GM21717 (cell line): ENCODE measurements around the gene DLG5.

Source experiments
- ATAC-seq: cut with Tn5 transposase; IDR thresholded peaks from one replicate; pipeline ENCODE4 v1.9.1; 2021; ENCODE audit warnings: mild to moderate bottlenecking, moderate library complexity; ENCODE audit not compliant: unreplicated experiment

Gene DLG5

DNA sequence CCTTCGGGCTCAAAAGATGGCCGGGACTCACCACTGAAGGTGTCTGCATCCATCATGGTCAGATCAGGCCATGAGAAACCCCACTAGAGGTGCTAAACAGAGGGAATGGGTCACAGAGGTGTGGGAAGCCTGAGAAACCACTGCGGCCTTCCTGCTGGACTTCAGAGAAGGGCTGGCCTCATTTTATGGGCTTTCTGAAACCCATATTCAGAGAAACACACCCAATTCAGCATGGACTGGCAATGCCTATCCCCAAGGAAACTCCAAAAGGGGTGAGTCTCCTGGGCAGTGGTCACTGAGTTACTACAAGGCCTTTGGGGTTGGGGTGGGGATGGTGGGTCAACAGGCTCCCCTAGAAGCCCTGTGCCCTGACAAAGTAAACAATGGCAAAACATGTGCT lies 58.0 kb downstream of the DLG5 start:
- ATAC-seq: no peak

DNA sequence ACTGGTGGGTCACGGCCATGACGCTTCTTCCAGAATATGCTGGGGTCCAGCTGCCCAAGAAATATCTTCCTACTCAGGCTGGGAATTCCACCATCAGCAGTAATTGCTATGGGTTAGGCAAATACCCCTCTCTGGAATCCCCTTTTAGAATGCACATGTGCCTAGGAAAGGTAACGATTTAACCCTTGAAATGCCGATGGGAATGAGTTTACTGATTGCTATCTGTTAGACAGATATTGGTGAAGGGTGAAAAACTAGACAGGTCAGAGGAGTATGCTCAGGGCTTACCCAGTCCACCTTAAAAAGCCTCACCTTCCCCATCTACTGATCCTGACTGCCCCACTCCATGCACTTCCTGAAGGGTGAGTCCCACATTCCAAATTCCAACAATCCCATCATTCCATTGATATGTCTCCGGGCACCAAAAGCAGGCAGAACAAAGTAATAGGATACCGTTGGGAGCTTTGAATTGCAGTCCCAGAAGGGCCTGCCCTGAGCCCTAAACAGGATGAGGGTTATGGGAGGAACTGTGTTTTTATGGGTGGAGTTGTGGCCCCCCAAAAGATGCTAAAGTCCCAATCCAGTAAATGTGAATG lies 59.3 kb downstream of the DLG5 start:
- ATAC-seq: no peak

DNA sequence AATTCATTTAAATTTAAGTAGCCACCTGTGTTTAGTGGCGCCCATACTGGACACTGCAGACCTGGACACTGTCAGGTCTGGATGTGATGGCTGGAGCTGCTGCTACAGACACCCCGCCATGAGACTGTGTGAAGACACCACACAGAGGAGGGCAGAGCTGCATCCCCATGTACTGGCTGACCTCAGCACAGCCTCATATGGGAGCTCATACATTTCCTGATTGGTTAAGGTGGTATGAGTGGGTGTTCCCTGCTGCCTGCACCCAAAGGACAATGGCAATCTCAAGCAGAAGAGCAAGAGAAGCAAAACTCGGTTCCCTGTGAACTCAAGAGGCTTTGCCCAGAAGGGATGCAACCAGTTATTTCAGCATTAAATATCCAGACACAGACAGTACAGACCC lies 60.0 kb downstream of the DLG5 start:
- ATAC-seq: no peak

DNA sequence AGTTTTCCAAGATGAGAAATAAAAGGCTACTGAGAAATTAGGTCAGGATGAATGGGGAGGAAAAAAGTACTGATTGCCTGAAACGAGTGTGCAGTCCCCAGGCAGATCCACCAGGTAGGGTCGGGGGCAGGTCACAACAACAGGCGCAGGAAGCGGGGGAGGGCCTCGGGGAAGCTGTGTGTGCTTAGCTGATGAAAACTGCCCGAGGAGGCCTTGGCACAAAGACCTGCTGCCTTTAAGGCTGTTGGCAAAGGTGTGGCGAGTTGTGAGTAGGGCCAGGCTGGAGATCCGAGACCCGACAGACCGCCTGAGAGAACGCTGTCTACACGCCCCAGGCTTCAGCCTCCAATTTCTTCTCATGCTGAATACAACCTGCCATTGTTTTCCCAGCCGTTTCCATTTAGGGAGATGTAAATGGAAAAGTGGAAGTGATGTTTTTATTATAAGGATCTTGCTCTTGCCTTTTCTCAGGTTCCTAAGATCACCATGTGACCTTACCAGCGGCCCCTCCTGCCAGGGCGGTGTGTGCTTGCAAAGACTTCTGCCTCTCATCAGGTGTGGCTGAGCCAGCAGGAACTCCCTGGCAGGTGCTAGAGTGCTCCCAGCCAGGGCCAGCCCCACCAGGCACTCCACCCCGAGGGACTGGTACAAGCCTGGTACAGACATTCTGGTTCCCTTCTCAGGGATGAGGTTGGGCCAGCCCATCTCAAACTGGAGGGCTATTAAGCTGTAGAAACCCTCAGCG lies 60.8 kb downstream of the DLG5 start:
- no peak for ATAC-seq

DNA sequence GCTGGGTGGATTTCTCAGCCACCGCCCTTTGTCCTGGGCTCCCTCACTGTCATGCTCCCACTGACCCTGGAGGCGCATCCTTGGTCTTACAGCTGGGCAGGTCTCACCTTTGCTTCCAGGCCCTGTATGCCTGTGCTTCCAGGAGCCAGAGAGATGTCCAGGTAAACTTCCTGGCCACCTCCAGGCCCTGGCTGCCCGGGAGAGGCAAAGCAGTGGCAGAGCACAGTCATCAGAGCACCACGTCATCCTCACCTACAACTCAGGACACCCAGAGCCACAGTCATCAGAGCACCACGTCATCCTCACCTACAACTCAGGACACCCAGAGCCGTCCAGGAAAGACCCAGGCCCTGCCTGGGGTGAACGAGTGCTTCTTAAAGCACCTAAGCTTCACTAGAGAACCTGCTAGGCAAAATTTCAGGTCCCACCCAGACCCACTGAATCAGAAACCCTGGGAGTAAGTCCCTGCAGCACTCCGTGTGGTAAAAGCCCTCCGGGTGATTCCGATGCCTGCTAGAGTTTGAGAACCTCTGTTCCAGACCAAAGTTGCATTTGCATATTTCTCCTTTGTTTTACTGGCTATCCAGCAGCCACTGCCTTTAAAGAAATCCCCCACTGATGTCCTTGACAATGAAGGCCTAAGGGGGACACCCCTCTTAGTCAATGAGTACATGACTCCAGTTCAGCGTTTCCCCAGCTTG lies 62.3 kb downstream of the DLG5 start:
- ATAC-seq: no peak

DNA sequence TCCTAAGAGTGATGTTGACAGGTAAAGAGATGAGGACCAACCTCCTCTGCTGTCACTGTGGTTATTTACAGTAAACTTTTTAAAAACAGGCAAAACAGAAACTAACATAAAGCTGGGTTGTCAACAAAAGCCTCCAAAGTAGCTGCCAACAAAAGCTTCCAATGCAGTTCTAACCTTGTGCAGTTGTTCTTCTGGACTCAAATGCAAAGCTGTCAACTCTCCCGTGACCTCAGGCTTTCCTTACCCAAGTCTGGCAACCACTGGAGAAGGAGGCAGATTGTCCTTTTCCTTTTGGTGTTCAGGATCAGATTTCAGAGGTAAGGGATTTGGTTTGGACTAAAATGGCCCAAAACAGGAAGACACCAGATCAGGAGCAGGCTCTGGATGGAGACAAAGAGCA lies 63.1 kb downstream of the DLG5 start:
- ATAC-seq: no peak

DNA sequence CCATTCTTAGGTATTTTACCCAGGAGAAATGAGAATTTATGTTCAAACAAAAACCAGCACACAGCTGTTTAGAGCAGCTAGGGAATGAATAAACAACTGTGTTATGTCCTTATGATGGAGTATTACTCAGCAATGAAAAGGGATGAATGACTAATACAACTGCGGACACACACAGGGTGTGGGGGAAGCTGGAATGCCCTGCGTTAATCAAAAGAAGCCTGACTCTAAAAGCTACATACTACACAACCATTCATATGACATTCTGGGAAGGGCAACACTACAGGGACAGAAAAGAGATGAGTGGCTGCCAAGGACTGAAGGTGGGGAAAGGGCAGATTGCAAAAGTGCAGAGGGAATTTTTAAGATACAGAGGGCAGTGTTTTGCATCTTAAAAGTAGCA lies 64.0 kb downstream of the DLG5 start:
- ATAC-seq: no peak

DNA sequence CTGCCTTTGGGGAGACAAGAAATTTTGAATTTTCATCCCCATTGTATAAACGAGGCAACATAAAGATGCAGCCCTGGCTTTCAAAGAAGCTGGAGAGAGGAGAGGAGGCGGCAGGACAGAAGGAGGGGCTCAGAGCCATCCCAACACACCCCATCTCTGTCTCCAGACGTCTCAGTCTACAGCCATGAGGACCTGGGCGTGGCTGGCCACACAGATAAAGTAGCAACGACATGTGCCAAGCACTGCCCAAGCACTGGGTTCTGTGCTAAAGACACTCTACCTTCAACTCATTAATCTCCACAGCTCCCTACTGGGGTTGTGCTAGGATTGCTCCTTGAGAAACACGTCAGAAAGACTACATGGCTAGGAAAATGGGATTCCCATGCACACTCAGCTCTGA lies 65.2 kb downstream of the DLG5 start:
- ATAC-seq: no peak

DNA sequence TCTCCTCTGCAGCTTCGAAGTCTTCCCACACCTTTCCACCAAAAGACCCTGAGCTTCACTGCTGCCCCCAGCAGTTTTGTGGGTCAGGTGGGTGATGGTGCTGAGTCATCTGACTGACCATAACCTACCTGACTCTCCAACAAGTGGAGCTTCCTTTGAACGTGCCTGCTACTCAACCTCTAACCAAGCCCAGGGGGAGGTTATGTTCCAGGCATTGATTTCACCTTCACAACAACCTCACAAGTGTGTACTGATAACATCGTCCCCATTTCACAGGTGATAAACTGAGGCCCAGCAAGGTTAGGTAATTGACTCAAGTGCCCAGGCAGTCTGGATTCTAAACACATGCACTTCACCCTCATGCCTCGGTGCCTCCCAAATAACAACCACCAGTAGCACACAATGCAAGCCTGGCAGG lies 66.7 kb downstream of the DLG5 start:
- no peak for ATAC-seq

DNA sequence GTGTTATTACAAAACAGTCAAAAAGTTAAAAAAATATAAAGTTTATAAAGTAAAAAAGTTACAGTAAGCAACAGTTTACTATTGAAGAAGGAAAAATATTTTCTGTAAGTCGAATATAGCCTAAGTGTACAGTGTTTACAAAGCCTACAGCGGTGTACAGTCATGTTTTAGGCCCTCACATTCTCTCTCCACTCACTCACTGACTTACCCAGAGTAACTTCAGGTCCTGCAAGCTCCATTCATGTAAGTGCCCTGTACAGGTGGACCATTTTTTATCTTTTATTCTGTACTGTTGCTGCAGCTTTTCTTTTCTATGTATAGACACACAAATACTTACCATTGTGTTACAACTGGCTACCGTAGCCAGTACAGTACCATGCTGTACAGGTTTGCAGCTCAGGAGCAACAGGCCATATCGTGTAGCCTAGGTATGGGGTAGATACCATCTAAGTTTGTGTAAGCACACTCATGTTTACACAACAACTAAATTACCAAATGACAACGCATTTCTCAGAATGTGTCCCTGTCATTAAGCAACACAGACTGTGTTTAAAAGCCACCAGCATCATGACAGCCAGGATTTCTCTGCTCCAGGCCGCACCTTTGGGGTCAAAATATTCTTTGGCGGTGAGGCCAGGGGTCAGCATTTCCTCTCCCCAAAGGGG lies 67.2 kb downstream of the DLG5 start:
- no peak for ATAC-seq

DNA sequence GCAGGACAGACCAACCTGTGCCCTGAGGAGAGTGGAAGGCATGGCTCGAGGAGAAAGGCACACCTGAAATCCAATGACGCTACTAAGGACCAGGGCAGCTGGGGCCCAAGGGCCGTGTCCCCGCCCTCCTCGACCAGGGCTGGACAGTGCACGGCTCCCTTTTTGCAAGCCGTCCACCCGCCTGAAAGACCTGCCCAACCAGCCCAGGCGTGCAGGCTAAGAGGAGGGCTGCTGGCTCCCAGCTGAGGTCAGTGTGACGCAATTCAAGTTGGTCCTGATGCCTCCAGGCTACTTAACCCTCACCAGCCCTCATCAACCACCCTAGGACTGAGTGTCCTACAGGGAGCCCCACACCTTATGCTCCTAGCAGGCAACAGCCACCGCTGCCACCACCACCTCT lies 69.3 kb downstream of the DLG5 start:
- no peak for ATAC-seq

DNA sequence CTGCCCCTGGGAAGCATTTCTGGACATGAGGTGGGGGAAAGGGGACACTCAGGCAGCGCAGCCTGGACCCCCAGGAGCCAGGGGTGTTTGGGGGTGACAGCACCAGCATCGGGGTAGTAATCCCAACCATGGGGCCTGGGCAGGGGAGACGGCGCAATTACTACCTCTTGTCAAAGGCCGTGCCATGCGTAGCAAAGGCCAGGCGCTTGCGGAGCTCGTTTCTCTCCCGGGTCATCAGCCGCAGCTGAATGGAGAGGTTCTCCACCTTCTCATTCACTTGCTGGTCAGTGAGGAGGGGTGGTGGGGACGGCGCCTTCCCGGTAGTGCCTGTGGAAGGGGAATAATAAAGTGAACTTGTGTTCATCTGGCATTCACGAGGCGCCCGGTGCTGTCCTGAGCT lies 70.0 kb downstream of the DLG5 start:
- no peak for ATAC-seq

DNA sequence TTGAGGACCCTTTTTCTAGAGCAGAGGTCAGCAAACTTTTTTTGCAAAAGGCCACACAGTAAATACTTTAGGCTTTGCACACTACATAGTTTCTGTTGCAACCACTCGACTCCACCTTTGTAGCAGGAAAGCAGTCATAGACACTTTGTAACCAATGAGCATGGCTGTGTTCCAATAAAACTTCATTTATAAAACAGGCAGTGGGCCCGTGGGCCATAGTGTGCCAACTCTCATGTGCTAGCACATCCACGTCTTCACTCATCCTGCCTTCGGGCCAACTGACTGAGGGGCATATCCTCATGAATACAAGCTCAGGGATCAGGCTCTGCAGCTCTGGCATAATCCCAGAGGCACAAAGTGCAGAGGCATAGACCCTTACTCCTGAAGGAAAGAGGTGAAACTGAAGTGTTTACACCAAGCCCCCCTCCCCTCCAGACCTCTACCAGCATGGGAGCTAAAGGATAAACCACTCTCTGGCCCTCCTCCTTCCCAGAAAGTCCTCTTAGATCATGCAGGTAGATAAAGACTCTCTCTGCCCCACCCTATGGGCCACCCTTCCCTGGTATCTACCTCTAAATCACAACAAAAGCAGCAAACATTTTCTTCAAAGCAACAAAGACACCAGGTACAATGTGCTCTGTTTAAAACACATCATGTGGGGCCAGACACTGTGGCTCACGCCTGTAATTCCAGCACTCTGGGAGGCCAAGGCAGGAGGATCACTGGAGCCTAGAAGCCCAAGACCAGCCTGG lies 71.0 kb downstream of the DLG5 start:
- no peak for ATAC-seq

DNA sequence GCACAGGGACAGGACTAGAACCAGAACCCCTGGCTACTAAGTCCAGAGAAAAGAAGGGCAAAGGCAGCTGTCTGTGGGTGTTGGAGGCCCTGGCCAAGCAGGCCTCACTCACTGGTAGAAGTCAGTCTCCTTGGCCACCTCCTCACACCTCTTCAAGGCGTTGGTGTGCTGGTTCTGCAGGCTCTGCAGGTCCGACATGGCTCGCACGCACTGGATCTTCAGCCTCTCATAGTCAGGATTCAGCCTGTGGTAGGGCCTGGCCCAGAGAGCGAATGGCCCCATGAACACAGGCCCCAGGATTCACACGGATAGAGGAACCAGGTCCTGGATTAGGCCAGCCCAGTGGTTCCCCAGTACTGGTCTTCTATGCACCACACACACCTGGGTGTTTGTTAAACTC lies 72.4 kb downstream of the DLG5 start:
- no peak for ATAC-seq

DNA sequence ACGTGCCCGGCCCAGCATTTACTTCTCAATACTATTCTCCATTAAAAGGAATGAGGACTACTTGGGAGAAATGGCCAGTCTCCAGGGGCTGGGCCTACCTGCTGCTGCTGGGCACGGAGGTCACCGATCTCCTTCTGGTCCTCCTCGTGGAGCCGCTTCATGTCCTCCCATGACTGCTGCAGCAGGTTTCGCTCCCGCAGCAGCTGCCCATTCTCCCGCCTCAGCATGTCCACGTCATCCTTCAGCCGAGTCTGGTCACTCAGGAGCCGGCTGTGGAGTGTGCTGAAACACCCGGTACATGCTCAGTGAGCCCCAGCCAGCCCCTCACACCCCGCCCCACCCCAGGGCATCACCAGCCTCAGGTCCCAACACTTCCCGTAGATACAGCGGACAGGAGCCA lies 73.3 kb downstream of the DLG5 start:
- no peak for ATAC-seq

DNA sequence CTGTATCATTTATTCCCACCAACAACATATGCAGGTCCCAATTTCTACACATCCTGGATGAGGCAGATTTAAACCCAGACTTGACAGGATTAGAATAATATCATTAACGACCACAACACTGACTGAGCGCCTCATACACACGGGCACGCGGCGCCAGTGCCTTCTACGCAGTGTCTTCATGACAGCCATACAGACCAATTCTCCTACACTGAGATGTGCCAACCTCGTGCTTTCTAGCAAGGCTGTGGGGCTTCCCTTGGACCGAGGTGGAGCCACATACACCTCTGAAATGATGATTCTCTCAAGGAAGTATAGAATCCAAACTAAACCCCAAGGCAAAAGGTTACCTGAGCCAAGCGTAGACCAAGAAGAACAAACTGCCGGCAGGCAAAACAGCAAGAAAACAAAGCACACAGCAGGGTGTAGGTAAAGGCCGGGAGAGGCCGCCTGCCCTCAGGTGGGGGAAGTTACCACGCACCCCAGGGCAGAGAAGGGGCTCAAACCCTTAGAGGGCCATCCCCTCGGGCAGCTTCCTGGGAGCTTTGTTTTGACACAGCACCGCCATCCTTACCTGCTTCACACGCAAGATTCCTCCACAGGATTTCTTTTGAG lies 75.8 kb downstream of the DLG5 start:
- ATAC-seq: no peak

DNA sequence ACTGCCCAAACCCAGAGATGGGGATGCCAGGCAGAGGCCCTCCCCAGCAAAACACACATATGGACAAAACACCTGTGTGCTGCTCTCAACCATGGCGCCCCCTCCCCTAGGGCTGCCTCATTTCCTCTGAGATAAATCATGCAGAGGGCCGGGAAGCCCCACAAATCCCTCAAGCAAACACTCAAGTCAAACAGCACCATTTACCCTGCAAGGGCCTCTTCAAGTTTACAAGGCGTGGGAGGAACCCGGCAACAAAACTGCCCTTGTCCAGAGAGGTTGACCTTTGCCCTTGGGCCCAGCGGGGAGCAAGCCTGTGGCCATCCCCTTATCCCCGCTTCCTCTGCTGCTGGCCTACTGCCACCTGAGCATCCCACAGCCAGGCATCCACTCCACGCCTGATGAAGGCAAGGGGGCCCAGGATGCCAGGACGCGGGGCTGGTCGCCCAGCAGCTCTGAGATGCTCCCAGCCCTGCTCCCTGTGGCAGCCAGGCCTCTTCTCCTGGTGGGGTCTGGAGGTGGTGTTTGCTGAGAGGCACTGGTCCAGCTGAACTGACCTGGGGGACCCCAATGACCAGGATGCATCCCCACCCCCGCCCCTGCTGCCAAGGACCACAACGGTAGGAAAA lies 77.4 kb downstream of the DLG5 start:
- ATAC-seq: no peak

DNA sequence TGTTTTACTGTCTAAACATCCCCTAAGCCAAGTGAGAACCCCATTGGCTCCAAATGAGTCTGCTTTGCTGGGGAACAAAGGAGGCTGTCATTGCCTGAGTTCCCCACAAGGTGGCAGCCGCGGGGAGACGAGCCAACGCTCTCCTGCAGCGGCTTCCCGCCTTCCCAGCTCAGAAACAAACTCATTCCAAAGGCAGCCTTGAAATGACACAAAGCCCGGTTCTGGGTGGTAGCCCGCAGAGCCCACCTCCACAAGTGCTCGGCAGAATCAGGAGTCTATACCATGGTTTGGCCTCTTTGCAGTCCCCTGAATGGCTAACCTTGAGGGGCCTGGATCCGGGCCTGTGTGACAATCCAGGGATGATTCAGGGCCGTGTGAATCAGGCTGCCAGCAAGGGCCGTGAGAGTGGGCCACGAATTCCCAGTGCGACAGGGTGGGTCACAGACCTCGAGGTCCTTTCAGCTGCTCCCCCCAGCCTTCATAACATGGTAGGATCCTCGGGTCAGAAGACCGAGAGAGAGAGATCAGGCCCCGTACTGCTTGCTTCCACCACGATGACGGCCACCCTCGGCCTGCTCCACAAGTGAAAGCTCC lies 79.7 kb downstream of the DLG5 start:
- peak; percentile 75 for ATAC-seq

DNA sequence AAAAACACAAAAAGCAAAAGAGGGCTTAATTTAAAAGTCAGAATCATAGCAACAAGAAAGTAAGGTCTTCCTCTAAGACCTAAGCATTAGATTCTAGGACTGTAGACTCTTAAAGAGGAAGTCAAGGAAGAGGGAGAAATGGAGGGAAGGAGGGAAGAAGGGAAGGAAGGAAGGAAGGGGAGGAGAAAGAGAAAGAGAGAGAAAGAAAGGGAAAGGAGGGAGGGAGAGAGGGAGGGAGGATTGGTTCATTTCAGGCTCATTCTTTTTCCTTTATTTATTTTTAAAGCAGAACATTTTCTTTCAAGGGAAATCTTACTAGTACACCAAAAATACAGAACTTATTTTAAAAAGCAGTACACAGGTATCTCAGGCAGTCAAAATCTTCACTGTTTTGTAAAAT lies 81.1 kb downstream of the DLG5 start:
- no peak for ATAC-seq
